Tibial nerve (tissue), 4 donors: Measurements from ENCODE around the gene RANBP3. TPM values are rescaled to one million over a fixed set of nuclear protein-coding genes. Genes with fewer than 3 reads are reported as not detected.

Experiments
- DNase-seq, 2 donors: peaks; one replicate each; pipeline ENCODE4 v3.0.0-alpha.2; 2019; ENCODE audit warnings: low spot score in 2 of 2
- H3K27ac ChIP-seq, 4 donors: fragments of 200-600 bp; sonication (generic) in 3 of 4; one replicate each; pipeline ENCODE4 v1.5.1; 2017 to 2019; ENCODE audit warnings: mild to moderate bottlenecking in 1 of 4
- H3K27me3 ChIP-seq, 2 donors: fragments of 200-600 bp; sonication (generic) in 1 of 2; one replicate each; pipeline versions ENCODE4 v1.5.1 to v1.6.0; 2017 to 2019
- H3K36me3 ChIP-seq, 3 donors: fragments of 200-600 bp; sonication (generic); one replicate each; pipeline ENCODE4 v1.5.1; 2018 to 2019
- H3K4me1 ChIP-seq, 4 donors: fragments of 200-600 bp; sonication (generic) in 3 of 4; one replicate each; pipeline ENCODE4 v1.5.1; 2017 to 2019
- H3K4me3 ChIP-seq, 4 donors: fragments of 200-600 bp; sonication (generic) in 3 of 4; one replicate each; pipeline ENCODE4 v1.5.1; 2017 to 2019; ENCODE audit warnings: mild to moderate bottlenecking in 1 of 4, moderate library complexity in 1 of 4
- H3K9me3 ChIP-seq, 4 donors: fragments of 200-600 bp; sonication (generic) in 3 of 4; one replicate each; pipeline ENCODE4 v1.5.1; 2017 to 2019
- EP300 ChIP-seq, 2 donors: sonication (generic); formaldehyde crosslinking; IDR thresholded peaks; one replicate each; pipeline ENCODE4 v1.6.1; 2017; ENCODE audit warnings: antibody characterized with exemption in 2 of 2, mild to moderate bottlenecking in 1 of 2
- POLR2A ChIP-seq, 2 donors: fragments of 450-650 bp; IDR thresholded peaks; one replicate each; pipeline ENCODE4 v1.6.1; 2017; ENCODE audit warnings: antibody characterized with exemption in 2 of 2, mild to moderate bottlenecking in 2 of 2, moderate library complexity in 2 of 2
- WGBS, 2 donors: methylation state at CpG; one replicate each; pipeline ENCODE4 v1.1.5; 2018; 5-methylcytosine and 5-hydroxymethylcytosine counted together
- total RNA-seq, 4 donors: library from RNA; depleted of rRNA; stranded (reverse); fragments of >200 nt; gene quantifications; one replicate each; pipeline ENCODE4 v1.1.0, GENCODE V29; 2016
- TF ChIP-seq, protein P1 (sequence below), 5 experiments: fragments of 200-600 bp in 3 of 5; fragments of 450-650 bp in 2 of 5; sonication (generic) in 3 of 5; IDR thresholded peaks; one replicate each; pipeline ENCODE4 v1.5.1; 2016 to 2019; ENCODE audit warnings: antibody characterized with exemption in 5 of 5, mild to moderate bottlenecking in 3 of 5, moderate library complexity in 2 of 5

Gene RANBP3
- total RNA-seq, 4 donors from 2014 or later = 75.4 to 129 (median 95.6) TPM

DNA sequence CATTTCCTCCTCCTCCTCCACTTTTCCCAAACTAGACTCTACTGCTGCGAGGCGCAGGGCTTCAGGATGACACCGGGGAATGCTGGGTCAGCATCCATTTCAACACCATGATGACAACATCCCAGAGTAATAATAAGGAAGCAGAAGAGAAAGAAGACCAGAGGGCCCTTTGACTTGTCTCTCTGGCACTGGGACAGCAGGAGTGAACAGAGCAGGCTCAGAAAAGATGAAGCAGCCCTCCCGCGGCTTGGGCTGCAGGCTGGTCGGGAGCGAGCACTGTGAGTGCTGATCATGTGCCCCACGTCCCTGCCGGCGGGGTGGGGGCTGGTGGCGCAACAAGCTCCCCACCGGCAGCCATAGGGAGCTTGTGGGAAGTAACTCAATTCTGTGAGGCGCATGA lies 30.5 kb downstream of the RANBP3 start:
- H3K36me3 ChIP-seq = no peaks in the 10 kb centered on the region
- H3K27ac ChIP-seq = peak overlapping the region; percentile 32 to 92 (median 78)
- TF ChIP-seq EP300 (IDR thresholded peaks at IDR 0.05) (peak in 1 of 2 donors; percentile 87), POLR2A (IDR thresholded peaks at IDR 0.05) (peak in 1 of 2 donors; percentile 15)
- TF ChIP-seq, protein P1, sequence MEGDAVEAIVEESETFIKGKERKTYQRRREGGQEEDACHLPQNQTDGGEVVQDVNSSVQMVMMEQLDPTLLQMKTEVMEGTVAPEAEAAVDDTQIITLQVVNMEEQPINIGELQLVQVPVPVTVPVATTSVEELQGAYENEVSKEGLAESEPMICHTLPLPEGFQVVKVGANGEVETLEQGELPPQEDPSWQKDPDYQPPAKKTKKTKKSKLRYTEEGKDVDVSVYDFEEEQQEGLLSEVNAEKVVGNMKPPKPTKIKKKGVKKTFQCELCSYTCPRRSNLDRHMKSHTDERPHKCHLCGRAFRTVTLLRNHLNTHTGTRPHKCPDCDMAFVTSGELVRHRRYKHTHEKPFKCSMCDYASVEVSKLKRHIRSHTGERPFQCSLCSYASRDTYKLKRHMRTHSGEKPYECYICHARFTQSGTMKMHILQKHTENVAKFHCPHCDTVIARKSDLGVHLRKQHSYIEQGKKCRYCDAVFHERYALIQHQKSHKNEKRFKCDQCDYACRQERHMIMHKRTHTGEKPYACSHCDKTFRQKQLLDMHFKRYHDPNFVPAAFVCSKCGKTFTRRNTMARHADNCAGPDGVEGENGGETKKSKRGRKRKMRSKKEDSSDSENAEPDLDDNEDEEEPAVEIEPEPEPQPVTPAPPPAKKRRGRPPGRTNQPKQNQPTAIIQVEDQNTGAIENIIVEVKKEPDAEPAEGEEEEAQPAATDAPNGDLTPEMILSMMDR (IDR thresholded peaks at IDR 0.05) = no peak
- H3K27me3 ChIP-seq = no peaks in the 10 kb centered on the region
- H3K4me3 ChIP-seq = peak overlapping the region in 2 of 4 donors; percentile 1 to 2
- no peaks in the 10 kb centered on the region for H3K9me3 ChIP-seq
- DNase-seq = peak; percentile 44 to 69
- 29 to 35% methylated on average over 13 of the region's 13 CpGs for WGBS, 2 donors
- H3K4me1 ChIP-seq = peaks cover 0 to 91% (median 63%) of the 10 kb centered on the region in 4 donors

DNA sequence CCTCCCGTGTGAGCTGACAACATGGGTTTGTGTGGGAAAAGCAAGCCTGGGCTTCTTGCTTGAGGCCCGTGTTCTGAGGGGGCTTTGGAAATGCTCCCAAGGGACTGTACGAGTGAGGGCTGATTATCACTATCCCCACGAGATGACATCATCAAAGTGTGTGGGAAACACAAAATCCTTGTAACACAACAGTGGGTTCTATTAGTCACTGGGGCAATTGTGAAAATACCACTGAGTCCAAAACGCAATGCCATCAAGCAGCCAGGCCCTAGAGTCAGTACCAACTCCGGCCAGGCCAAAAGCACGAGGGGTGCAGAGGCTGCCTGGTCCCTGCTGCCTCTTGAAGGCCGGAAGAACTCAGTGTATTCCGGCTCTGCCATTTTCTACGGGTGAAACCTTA lies 34.3 kb downstream of the RANBP3 start:
- peak overlapping the region in 3 of 4 donors; percentile 5 to 86 (median 72) for H3K27ac ChIP-seq
- no peak for DNase-seq
- no peaks in the 10 kb centered on the region for H3K27me3 ChIP-seq
- no peak overlapping the region for H3K4me3 ChIP-seq
- H3K36me3 ChIP-seq = peaks cover 0 to 29% (median 8%) of the 10 kb centered on the region in 3 donors
- H3K4me1 ChIP-seq = peaks cover 0 to 69% (median 32%) of the 10 kb centered on the region in 4 donors
- no peak for TF ChIP-seq EP300 (IDR thresholded peaks at IDR 0.05)
- TF ChIP-seq, protein P1 (IDR thresholded peaks at IDR 0.05) = no peak
- TF ChIP-seq POLR2A (IDR thresholded peaks at IDR 0.05) = no peak
- 48 to 55% methylated on average over 10 of the region's 10 CpGs for WGBS, 2 donors
- no peaks in the 10 kb centered on the region for H3K9me3 ChIP-seq

DNA sequence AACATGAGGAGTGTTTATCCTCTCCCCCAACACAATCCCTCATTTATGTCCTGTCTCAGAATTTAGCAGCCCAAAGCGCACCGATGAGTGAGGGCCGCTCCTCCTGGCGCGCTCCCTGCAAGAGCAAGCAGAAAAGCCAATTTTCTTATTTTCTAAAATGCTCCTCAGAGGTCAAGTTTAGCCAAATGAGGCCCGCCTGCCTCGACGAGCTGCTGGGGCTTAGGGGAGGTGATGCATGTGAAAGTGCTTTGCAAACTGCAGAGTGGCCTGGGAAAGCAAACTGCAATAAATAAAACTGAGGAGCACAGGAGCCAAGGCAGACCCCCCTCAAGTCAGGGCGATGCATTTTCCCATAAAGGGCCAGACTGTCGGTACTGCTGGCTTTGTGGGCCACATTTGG lies 34.9 kb downstream of the RANBP3 start:
- TF ChIP-seq, protein P1 (IDR thresholded peaks at IDR 0.05) = no peak
- TF ChIP-seq POLR2A (IDR thresholded peaks at IDR 0.05) = no peak
- TF ChIP-seq EP300 (IDR thresholded peaks at IDR 0.05) = no peak
- no peak overlapping the region for H3K4me3 ChIP-seq
- H3K27me3 ChIP-seq = no peaks in the 10 kb centered on the region
- H3K4me1 ChIP-seq = peaks cover 0 to 63% (median 26%) of the 10 kb centered on the region in 4 donors
- WGBS, 2 donors = 52 to 65% methylated on average over 10 of the region's 10 CpGs
- no peaks in the 10 kb centered on the region for H3K9me3 ChIP-seq
- peaks cover 0 to 35% (median 8%) of the 10 kb centered on the region in 3 donors for H3K36me3 ChIP-seq
- no peak for DNase-seq
- peak overlapping the region in 2 of 4 donors; percentile 72 to 86 for H3K27ac ChIP-seq

DNA sequence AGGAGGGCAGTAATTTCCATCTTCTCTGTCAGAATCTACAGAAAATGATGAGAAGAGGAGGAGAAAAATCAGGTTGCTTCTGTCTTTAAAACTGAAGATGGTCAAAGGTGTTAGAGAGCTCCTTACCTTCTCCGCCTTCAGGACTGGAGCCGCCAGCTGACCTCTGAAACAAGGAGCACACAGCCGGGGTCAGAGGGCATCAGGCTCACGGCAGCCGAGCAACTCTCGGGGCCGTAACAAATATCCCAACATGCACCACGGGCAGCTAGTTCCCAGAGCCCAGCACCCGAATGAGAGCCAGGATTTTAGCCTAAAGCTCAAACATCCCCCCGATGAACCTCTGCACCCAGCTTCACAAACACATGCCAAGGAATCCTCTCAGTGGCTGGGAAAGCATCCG lies 36.3 kb downstream of the RANBP3 start:
- Histone ChIP-seq H3K9me3 (no peaks in the 10 kb centered on the region), H3K27me3 (no peaks in the 10 kb centered on the region), H3K4me3 (no peak overlapping the region), H3K36me3 (peaks cover 0 to 46% (median 8%) of the 10 kb centered on the region in 3 donors), H3K27ac (peak overlapping the region in 2 of 4 donors; percentile 72 to 86), H3K4me1 (peaks cover 0 to 49% (median 17%) of the 10 kb centered on the region in 4 donors)
- no peak for DNase-seq
- TF ChIP-seq POLR2A (IDR thresholded peaks at IDR 0.05) = no peak
- TF ChIP-seq EP300 (IDR thresholded peaks at IDR 0.05) = no peak
- TF ChIP-seq, protein P1 (IDR thresholded peaks at IDR 0.05) = no peak
- WGBS, 2 donors = 54 to 61% methylated on average over 11 of the region's 11 CpGs

DNA sequence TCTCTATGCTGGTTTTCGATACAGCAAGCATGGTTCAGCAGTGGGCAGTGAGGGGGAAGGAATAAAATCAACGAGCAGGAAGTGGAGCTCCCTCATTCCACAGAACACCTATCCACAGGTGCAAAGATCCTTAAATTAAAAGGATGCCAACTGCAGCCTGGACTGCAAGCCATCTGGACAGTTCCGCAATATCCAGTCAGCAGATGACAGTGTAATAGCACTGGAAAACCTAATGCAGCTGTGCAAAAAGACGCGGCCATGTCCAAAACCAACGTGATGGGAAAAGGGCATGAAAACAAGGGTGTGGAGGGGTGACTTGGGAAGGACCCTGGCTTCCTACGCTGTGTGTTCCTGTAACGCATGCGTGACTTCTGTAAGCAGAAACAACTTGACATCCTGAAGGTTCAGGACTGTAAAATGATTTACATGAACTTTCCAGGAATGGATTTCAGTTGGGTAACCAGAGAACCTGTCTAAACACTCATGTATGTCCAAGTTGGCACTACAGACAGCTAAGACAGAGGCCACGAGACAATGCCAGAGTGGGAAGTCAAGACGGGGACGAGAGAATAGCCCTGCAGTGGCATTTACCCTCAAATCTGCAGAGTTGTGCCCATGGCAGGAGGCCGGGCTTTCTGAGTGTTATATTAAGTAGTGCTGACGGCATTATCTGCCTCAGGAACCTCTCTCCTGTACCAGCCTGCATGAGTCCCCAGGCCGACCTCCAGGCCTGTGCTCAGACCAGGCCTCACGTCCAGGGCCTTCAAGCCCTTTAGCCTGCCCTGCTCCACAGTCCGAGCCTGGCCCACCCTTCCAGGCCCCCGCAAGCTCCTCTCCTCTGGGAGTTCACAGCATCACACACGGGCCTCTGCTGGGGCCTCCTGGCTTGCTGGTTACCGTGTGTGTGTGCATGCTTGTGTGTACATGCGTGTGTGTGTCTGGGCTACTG lies 37.4 kb downstream of the RANBP3 start:
- TF ChIP-seq, protein P1 (IDR thresholded peaks at IDR 0.05) = no peak
- TF ChIP-seq POLR2A (IDR thresholded peaks at IDR 0.05) (no peak), EP300 (IDR thresholded peaks at IDR 0.05) (no peak)
- 86 to 87% methylated on average over 21 of the region's 21 CpGs for WGBS, 2 donors
- Histone ChIP-seq H3K27ac (no peak overlapping the region), H3K4me3 (no peak overlapping the region), H3K4me1 (peaks cover 0 to 53% (median 16%) of the 10 kb centered on the region in 4 donors), H3K27me3 (no peaks in the 10 kb centered on the region), H3K36me3 (peaks cover 0 to 56% (median 8%) of the 10 kb centered on the region in 3 donors), H3K9me3 (no peaks in the 10 kb centered on the region)
- no peak for DNase-seq
